BE2C (cell line): ENCODE results near the gene GMPPB.

Experiments
- DNase-seq: peaks from one replicate; pipeline ENCODE4 v3.0.0-alpha.2; 2020
- H3K27me3 ChIP-seq: fragments of 250-450 bp; sonication (Bioruptor Pico); 2 replicates; pipeline ENCODE4 v1.5.1; 2020; ENCODE audit warnings: mild to moderate bottlenecking
- H3K36me3 ChIP-seq: fragments of 250-450 bp; sonication (Bioruptor Pico); 2 replicates; pipeline ENCODE4 v1.5.1; 2020; ENCODE audit warnings: mild to moderate bottlenecking
- H3K4me1 ChIP-seq: fragments of 250-450 bp; sonication (Bioruptor Pico); 2 replicates; pipeline ENCODE4 v1.5.1; 2020
- H3K4me3 ChIP-seq: 2 replicates; pipeline ENCODE4 v1.5.1; 2011; ENCODE audit warnings: low read depth, low read length
- H3K9me3 ChIP-seq: fragments of 250-450 bp; sonication (Bioruptor Pico); 2 replicates; pipeline ENCODE4 v1.5.1; 2020
- CTCF ChIP-seq: IDR thresholded peaks from 2 replicates; pipeline ENCODE4 v1.5.1; 2012; ENCODE audit warnings: mild to moderate bottlenecking, low read depth, low read length

The GMPPB gene

GRCh38 chr3:49714728-49715550 is 8.8 kb downstream of the GMPPB start:
- no peaks in the 10 kb centered on the region for H3K27me3 ChIP-seq
- H3K4me1 ChIP-seq: no peaks in the 10 kb centered on the region
- H3K9me3 ChIP-seq: no peaks in the 10 kb centered on the region
- TF ChIP-seq CTCF: no peak
- no peaks in the 10 kb centered on the region for H3K36me3 ChIP-seq
- no peak for DNase-seq
- no peak overlapping the region for H3K4me3 ChIP-seq

GRCh38 chr3:49713336-49714105 is 10.2 kb downstream of the GMPPB start:
- no peaks in the 10 kb centered on the region for H3K36me3 ChIP-seq
- no peaks in the 10 kb centered on the region for H3K27me3 ChIP-seq
- no peaks in the 10 kb centered on the region for H3K9me3 ChIP-seq
- TF ChIP-seq CTCF: no peak
- H3K4me1 ChIP-seq: no peaks in the 10 kb centered on the region
- H3K4me3 ChIP-seq: no peak overlapping the region
- DNase-seq: no peak

GRCh38 chr3:49712631-49713317 is 11.0 kb downstream of the GMPPB start:
- no peak for TF ChIP-seq CTCF
- Histone ChIP-seq H3K27me3 (no peaks in the 10 kb centered on the region), H3K9me3 (no peaks in the 10 kb centered on the region), H3K4me3 (no peak overlapping the region), H3K4me1 (no peaks in the 10 kb centered on the region), H3K36me3 (no peaks in the 10 kb centered on the region)
- no peak for DNase-seq

- TF ChIP-seq CTCF: no peak
- no peaks in the 10 kb centered on the region for H3K27me3 ChIP-seq
- no peak overlapping the region for H3K4me3 ChIP-seq
- H3K9me3 ChIP-seq: no peaks in the 10 kb centered on the region
- no peaks in the 10 kb centered on the region for H3K36me3 ChIP-seq
- no peaks in the 10 kb centered on the region for H3K4me1 ChIP-seq
- DNase-seq: no peak
These were observed 11.6 kb downstream of the GMPPB start for GRCh38 chr3:49712166-49712565.

- Histone ChIP-seq H3K9me3 (no peaks in the 10 kb centered on the region), H3K36me3 (no peaks in the 10 kb centered on the region), H3K4me3 (no peak overlapping the region), H3K4me1 (no peaks in the 10 kb centered on the region), H3K27me3 (no peaks in the 10 kb centered on the region)
- no peak for DNase-seq
- TF ChIP-seq CTCF: no peak
These were observed 12.3 kb downstream of the GMPPB start for GRCh38 chr3:49711489-49711888.
